IMR-90 (cell line): ENCODE results near the gene WDTC1. TPM values are rescaled to one million over a fixed set of nuclear protein-coding genes. Genes with fewer than 3 reads are reported as not detected.
"Not testable (repeated sequence)": the region's sequence is repeated elsewhere in the genome, so short reads cannot be mapped to it uniquely, and the experiment has no call there.

Source experiments
- ATAC-seq: fragments of 200-7000 bp; cut with Tn5 transposase; 2 replicates; pipeline ENCODE4 v1.9.1; 2020; ENCODE audit warnings: low read depth, mild to moderate bottlenecking, moderate library complexity
- BruUV-seq: library from RNA; stranded (reverse); fragments of 400-500 nt; replicated peaks from 2 replicates; lab custom pipeline; 2021; lab: Mats Ljungman, UMichigan
- CTCF ChIA-PET: fragments of 300-600 bp; formaldehyde crosslinking; extraction: SDS; loops from one replicate; lab custom pipeline; 2021; ENCODE audit warnings: antibody characterized with exemption; lab: Yijun Ruan, JAX
- POLR2A ChIA-PET: fragments of 300-600 bp; sonication (Branson Sonifier 250); formaldehyde crosslinking; loops from one replicate; lab custom pipeline; 2022; ENCODE audit warnings: antibody characterized with exemption; ENCODE audit not compliant: unreplicated experiment; lab: Charles Lee
- DNase-seq: peaks from one replicate; pipeline ENCODE4 v3.0.0; 2013
- H2AFZ ChIP-seq: replicated peaks from 2 replicates; pipeline ENCODE3; 2013; ENCODE audit warnings: low read length, mild to moderate bottlenecking; ENCODE audit not compliant: poor library complexity
- H2AK5ac ChIP-seq: 2 replicates; pipeline ENCODE4 v1.6.1; 2013; ENCODE audit warnings: low read depth, low read length, inconsistent platforms
- H2AK9ac ChIP-seq: replicated peaks from 2 replicates; pipeline ENCODE3; 2013; ENCODE audit warnings: mild to moderate bottlenecking, low read depth, low read length, moderate library complexity; ENCODE audit not compliant: poor library complexity
- H2BK120ac ChIP-seq: 2 replicates; pipeline ENCODE4 v1.6.1; 2013; ENCODE audit warnings: low read depth, low read length, inconsistent platforms
- H2BK15ac ChIP-seq: 3 replicates; pipeline ENCODE4 v1.6.1; 2013; ENCODE audit warnings: low read depth, low read length, inconsistent platforms
- H2BK20ac ChIP-seq: 2 replicates; pipeline ENCODE4 v1.6.1; 2013; ENCODE audit warnings: low read depth, mild to moderate bottlenecking, inconsistent platforms, low read length, moderate library complexity
- H2BK5ac ChIP-seq: 2 replicates; pipeline ENCODE4 v1.6.1; 2013; ENCODE audit warnings: mild to moderate bottlenecking, low read depth, low read length, inconsistent platforms; ENCODE audit not compliant: poor library complexity, severe bottlenecking
- H3K14ac ChIP-seq: replicated peaks from 2 replicates; pipeline ENCODE4 v1.6.1; 2013; ENCODE audit warnings: low read depth, low read length, inconsistent platforms
- H3K18ac ChIP-seq: 2 replicates; pipeline ENCODE4 v1.6.1; 2013; ENCODE audit warnings: low read depth, low read length, control low read depth
- H3K23ac ChIP-seq: 2 replicates; pipeline ENCODE4 v1.6.1; 2013; ENCODE audit warnings: low read depth, low read length, inconsistent platforms
- H3K27ac ChIP-seq: 2 replicates; pipeline ENCODE4 v1.5.1; 2013; ENCODE audit warnings: mild to moderate bottlenecking, control low read depth, low read length; ENCODE audit not compliant: insufficient read depth
- H3K27me3 ChIP-seq: 2 replicates; pipeline ENCODE4 v1.6.1; 2013; ENCODE audit warnings: low read length; ENCODE audit not compliant: control insufficient read depth, insufficient read depth
- H3K36me3 ChIP-seq: 2 replicates; pipeline ENCODE4 v1.6.1; 2013; ENCODE audit warnings: low read length, mixed read lengths; ENCODE audit not compliant: control insufficient read depth, insufficient read depth
- H3K4ac ChIP-seq: 2 replicates; pipeline ENCODE4 v1.6.1; 2013; ENCODE audit warnings: low read depth, low read length, inconsistent platforms
- H3K4me1 ChIP-seq: 2 replicates; pipeline ENCODE4 v1.6.1; 2013; ENCODE audit warnings: low read length, mixed read lengths; ENCODE audit not compliant: control insufficient read depth, insufficient read depth
- H3K4me2 ChIP-seq: 2 replicates; pipeline ENCODE4 v1.6.1; 2013; ENCODE audit warnings: low read depth, mild to moderate bottlenecking, control low read depth, low read length, moderate library complexity
- H3K4me3 ChIP-seq: 2 replicates; pipeline ENCODE4 v1.5.1; 2013; ENCODE audit warnings: low read depth, mild to moderate bottlenecking, control low read depth, low read length, moderate library complexity; ENCODE audit not compliant: insufficient read depth
- H3K56ac ChIP-seq: 2 replicates; pipeline ENCODE4 v1.6.1; 2013; ENCODE audit warnings: low read length, inconsistent platforms; ENCODE audit not compliant: insufficient read depth; ENCODE audit errors: extremely low read depth
- H3K79me1 ChIP-seq, 2 experiments: 2 replicates each; pipeline ENCODE4 v1.6.1; 2013; ENCODE audit warnings: low read length in 2 of 2, inconsistent platforms in 1 of 2, low read depth in 1 of 2
- H3K9ac ChIP-seq: 2 replicates; pipeline ENCODE4 v1.6.1; 2013; ENCODE audit warnings: low read depth, low read length, control low read depth
- H3K9me1 ChIP-seq: 2 replicates; pipeline ENCODE4 v1.6.1; 2013; ENCODE audit warnings: low read length, inconsistent platforms; ENCODE audit not compliant: insufficient read depth
- H3K9me3 ChIP-seq: 2 replicates; pipeline ENCODE4 v1.6.1; 2013; ENCODE audit warnings: low read length; ENCODE audit not compliant: control insufficient read depth, insufficient read depth
- H4K20me1 ChIP-seq: 2 replicates; pipeline ENCODE4 v1.6.1; 2013; ENCODE audit warnings: low read length, inconsistent platforms; ENCODE audit not compliant: insufficient read depth
- H4K5ac ChIP-seq: 2 replicates; pipeline ENCODE4 v1.6.1; 2013; ENCODE audit warnings: mild to moderate bottlenecking, low read depth, low read length, control low read depth
- H4K8ac ChIP-seq, 2 experiments: 2 replicates each; pipeline ENCODE4 v1.6.1; 2013; ENCODE audit warnings: low read depth in 2 of 2, low read length in 2 of 2, control low read depth in 1 of 2, inconsistent platforms in 1 of 2
- H4K91ac ChIP-seq: 2 replicates; pipeline ENCODE4 v1.6.1; 2013; ENCODE audit warnings: low read depth, low read length, inconsistent platforms; ENCODE audit not compliant: insufficient read depth
- WGBS, 2 experiments: methylation state at CpG; one replicate each; pipeline versions ENCODE4 v1.1.5 to v1.1.7; 2013; ENCODE audit warnings: missing lambda C conversion rate in 2 of 2; ENCODE audit not compliant: insufficient read length in 1 of 2; ENCODE audit errors: extremely low coverage in 2 of 2; 5-methylcytosine and 5-hydroxymethylcytosine counted together
- dilution Hi-C: fragments of 300-500 bp; cut with HindIII; formaldehyde crosslinking; loops from one replicate; pipeline ENCODE4 v1.14.3; 2018; ENCODE audit warnings: low sequenced_read_pairs; ENCODE audit not compliant: unreplicated experiment
- in situ Hi-C: fragments of 300-500 bp; cut with MboI; formaldehyde crosslinking; loops from 3 replicates; pipeline ENCODE4 v1.14.3; 2019; ENCODE audit warnings: low sequenced_read_pairs, inconsistent platforms, mixed read lengths
- intact Hi-C: fragments of 100-400 bp; cut with micrococcal nuclease; formaldehyde crosslinking; loops from 2 replicates; pipeline ENCODE4 v1.10.0; 2022
- polyA plus RNA-seq, 3 experiments: library from polyadenylated mRNA; depleted of rRNA; stranded (reverse); fragments of >200 nt; gene quantifications; 2 replicates each; pipeline ENCODE4 v1.2.3, GENCODE V29; 2012; ENCODE audit warnings: low replicate concordance in 1 of 3
- total RNA-seq: library from RNA; depleted of rRNA; stranded (reverse); fragments of >200 nt; gene quantifications from 2 replicates; pipeline ENCODE4 v1.2.3, GENCODE V29; 2012

The WDTC1 gene
- total and polyA plus RNA-seq, 2 of the 4 experiments (the other 2 are of a cell fraction): 9.9 to 15.2 TPM

DNA sequence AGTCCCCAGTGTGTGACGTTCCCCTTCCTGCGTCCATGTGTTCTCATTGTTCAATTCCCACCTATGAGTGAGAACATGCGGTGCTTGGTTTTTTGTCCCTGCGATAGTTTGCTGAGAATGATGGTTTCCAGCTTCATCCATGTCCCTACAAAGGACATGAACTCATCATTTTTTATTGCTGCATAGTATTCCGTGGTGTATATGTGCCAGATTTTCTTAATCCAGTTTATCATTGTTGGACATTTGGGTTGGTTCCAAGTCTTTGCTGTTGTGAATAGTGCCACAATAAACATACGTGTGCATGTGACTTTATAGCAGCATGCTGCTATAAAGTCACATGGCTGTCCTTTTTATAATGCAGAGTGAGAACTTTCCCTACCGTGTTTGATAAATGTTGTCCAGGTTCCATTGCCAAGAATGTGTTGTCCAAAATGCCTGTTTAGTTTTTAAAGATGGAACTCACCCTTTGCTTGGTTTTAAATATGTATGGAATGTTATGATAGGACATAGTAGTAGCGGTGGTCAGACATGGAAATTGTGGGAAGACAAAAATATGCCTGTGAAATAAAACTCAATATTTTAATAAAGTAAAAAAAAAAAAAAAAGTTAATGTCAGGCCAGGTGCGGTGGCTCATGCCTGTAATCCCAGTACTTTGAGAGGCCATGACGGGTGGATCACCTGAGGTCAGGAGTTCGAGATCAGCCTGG is 26.1 kb upstream of the WDTC1 start:
- in situ Hi-C loops, H4K5ac ChIP-seq, CTCF ChIA-PET, H3K56ac ChIP-seq, H2AFZ ChIP-seq, H3K14ac ChIP-seq, DNase-seq, H3K9me1 ChIP-seq, H2BK15ac ChIP-seq, H3K9ac ChIP-seq, POLR2A ChIA-PET, H2BK120ac ChIP-seq, H3K9me3 ChIP-seq, H2AK9ac ChIP-seq, H3K18ac ChIP-seq, intact Hi-C loops, H3K4me1 ChIP-seq, BruUV-seq, H2BK5ac ChIP-seq, H4K8ac ChIP-seq, H3K27ac ChIP-seq, H3K23ac ChIP-seq, H3K4ac ChIP-seq, H2BK20ac ChIP-seq, H3K36me3 ChIP-seq, ATAC-seq, H4K91ac ChIP-seq, H3K4me3 ChIP-seq, H3K4me2 ChIP-seq, H3K79me1 ChIP-seq, dilution Hi-C loops, H2AK5ac ChIP-seq, H4K20me1 ChIP-seq: not testable (repeated sequence)
- WGBS, 2 experiments: no CpG with 5 or more reads among the region's 11 CpGs
- peaks cover 15% of the 10 kb centered on the region for H3K27me3 ChIP-seq
